ENCODE data around the gene MYL7.

DNA sequence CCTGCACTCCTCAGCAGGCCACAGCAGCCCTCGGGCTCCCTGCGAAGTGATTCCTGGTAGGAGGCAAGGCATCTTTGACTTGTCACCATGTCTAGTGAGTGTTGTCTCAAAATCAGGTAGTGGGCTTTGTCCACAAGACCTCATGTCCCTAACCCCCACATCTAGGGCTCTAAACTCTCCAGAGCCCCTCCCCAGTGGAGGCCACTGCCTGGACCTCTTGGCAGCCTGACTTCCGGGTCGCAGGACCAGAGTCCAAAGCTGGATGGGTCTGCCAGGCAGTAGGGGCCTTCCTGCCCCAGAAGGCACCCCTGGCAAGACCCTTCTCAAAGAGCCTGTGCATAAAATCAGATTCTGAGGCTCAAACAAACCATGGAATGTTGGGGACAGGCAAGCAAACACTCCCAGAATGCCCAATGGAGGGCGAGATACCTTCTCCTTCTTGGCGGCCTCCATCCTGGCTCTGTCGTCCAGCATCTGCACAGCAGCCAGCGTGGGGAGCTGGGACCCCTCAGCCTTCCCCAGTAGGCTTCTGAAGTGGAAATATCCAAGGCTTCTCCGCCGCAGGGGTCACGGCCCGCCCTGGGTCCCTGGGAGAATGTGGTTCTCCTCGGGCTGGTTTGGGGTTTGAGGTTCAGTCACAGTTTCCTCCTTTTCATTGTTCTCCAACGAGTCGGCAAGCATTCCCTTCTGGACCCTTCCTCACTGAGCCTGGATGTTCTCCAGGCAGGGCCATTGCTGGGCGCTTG is 47.5 kb upstream of the MYL7 start:
- TF ChIP-seq, protein P1, sequence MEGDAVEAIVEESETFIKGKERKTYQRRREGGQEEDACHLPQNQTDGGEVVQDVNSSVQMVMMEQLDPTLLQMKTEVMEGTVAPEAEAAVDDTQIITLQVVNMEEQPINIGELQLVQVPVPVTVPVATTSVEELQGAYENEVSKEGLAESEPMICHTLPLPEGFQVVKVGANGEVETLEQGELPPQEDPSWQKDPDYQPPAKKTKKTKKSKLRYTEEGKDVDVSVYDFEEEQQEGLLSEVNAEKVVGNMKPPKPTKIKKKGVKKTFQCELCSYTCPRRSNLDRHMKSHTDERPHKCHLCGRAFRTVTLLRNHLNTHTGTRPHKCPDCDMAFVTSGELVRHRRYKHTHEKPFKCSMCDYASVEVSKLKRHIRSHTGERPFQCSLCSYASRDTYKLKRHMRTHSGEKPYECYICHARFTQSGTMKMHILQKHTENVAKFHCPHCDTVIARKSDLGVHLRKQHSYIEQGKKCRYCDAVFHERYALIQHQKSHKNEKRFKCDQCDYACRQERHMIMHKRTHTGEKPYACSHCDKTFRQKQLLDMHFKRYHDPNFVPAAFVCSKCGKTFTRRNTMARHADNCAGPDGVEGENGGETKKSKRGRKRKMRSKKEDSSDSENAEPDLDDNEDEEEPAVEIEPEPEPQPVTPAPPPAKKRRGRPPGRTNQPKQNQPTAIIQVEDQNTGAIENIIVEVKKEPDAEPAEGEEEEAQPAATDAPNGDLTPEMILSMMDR (conservative IDR thresholded peaks at IDR 0.05; ENCODE audit: low read depth, low read length), result no peak
- TF ChIP-seq MAFK (IDR thresholded peaks at IDR 0.05; ENCODE audit: low read depth, low read length) (no peak), RAD21 (IDR thresholded peaks at IDR 0.05; ENCODE audit: low read length) (no peak), BHLHE40 (IDR thresholded peaks at IDR 0.05; ENCODE audit: low read depth, low read length) (no peak)
